Measurements from ENCODE around the gene TMEM266. TPM values are rescaled to one million over a fixed set of nuclear protein-coding genes. Genes with fewer than 3 reads are reported as not detected.
A peak's percentile ranks its signal among the peaks of the same experiment; 100 is the strongest.

TMEM266 gene
- polyA plus RNA-seq, 1 experiment: not detected

DNA sequence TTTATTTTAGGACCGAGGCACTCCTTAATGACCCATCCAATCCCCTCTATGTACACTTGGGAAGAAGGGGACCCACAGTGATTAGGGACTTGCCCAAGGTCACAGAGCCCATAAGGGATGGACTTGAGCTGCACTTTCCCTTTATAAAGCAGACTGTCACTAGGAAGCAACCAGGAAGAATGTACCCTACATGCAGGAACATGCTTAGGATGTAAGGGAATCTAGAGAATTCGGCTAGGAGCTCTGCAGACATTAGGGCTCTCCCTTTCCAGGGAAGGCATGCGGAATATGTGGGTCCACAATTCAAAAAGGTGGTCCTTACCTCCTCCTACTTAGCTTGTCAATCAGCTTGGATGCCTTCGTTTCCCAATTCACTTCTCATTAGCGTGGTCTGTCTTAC lies 78.7 kb downstream of the TMEM266 start:
- H3K9me3 ChIP-seq (ENCODE audit: control insufficient read depth, insufficient read depth, low read length): no peaks in the 10 kb centered on the region
- no peak for DNase-seq (ENCODE audit: low read depth, low spot score)
- H3K4me3 ChIP-seq (ENCODE audit: low read depth, low read length): no peak overlapping the region
- TF ChIP-seq, protein P1, sequence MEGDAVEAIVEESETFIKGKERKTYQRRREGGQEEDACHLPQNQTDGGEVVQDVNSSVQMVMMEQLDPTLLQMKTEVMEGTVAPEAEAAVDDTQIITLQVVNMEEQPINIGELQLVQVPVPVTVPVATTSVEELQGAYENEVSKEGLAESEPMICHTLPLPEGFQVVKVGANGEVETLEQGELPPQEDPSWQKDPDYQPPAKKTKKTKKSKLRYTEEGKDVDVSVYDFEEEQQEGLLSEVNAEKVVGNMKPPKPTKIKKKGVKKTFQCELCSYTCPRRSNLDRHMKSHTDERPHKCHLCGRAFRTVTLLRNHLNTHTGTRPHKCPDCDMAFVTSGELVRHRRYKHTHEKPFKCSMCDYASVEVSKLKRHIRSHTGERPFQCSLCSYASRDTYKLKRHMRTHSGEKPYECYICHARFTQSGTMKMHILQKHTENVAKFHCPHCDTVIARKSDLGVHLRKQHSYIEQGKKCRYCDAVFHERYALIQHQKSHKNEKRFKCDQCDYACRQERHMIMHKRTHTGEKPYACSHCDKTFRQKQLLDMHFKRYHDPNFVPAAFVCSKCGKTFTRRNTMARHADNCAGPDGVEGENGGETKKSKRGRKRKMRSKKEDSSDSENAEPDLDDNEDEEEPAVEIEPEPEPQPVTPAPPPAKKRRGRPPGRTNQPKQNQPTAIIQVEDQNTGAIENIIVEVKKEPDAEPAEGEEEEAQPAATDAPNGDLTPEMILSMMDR (IDR thresholded peaks at IDR 0.05; ENCODE audit: low read depth, low read length): no peak
- ChIA-PET POLR2A (interaction anchor here (1.0 to 2.0 kb wide), 2 partner anchors 10 to 12 kb away, joined by 3 to 6 read pairs; no protein-coding TSS in a partner anchor), CTCF (interaction anchor here (0.6 to 5.6 kb wide), 13 partner anchors 11 to 728 kb away, joined by 3 to 167 read pairs (median 5); partner anchors contain the start of gene TMEM266)
- H3K27ac ChIP-seq (ENCODE audit: low read depth, low read length): no peak overlapping the region
- peaks cover 30% of the 10 kb centered on the region for H3K27me3 ChIP-seq (ENCODE audit: control insufficient read depth, insufficient read depth, low read length)

DNA sequence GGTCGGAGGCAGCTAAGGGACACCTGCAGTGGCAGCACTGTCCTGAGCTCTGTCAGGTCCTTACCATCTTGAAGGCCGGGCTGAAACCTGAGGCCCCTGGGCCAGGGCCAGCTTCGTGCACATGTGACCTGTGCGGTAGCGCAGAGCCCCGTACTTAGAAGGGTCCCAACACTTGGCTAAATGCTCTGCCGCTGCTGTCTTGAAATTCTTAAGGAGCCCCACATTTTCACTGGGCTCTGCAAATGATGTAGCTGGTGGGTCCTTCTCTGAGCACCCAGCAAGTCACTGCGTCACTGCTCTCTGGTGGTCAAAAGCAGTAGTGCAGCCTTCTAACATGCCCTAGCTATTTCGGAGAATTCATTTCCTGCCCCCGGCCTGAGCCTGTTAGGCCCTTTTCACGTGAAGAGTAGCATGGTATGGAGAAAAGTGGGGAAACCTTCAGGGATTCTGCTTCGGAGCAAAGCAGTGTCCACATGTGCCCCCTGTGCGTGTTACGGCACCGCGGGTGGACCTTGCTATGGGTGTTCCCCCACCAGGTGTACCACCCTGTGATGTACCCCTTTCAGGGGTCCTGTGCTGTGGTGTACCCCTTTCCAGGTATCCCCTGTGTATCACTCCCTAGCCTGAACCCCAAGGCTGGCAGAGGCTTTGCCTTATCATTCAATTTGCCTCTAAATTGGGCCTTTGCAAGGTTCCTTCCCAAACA lies 79.7 kb downstream of the TMEM266 start:
- TF ChIP-seq, protein P1 (IDR thresholded peaks at IDR 0.05; ENCODE audit: low read depth, low read length): peak; percentile 95
- Histone ChIP-seq H3K27me3 (ENCODE audit: control insufficient read depth, insufficient read depth, low read length) (peaks cover 37% of the 10 kb centered on the region), H3K27ac (ENCODE audit: low read depth, low read length) (no peak overlapping the region), H3K4me3 (ENCODE audit: low read depth, low read length) (no peak overlapping the region), H3K9me3 (ENCODE audit: control insufficient read depth, insufficient read depth, low read length) (no peaks in the 10 kb centered on the region)
- DNase-seq (ENCODE audit: low read depth, low spot score): peak; percentile 39
- ChIA-PET CTCF (interaction anchor here (0.6 to 5.6 kb wide), 25 partner anchors 10 to 727 kb away, joined by 3 to 167 read pairs (median 4); partner anchors contain the start of gene TMEM266), POLR2A (interaction anchor here (1.0 to 2.0 kb wide), 2 partner anchors 11 kb away, joined by 3 to 6 read pairs; no protein-coding TSS in a partner anchor)

DNA sequence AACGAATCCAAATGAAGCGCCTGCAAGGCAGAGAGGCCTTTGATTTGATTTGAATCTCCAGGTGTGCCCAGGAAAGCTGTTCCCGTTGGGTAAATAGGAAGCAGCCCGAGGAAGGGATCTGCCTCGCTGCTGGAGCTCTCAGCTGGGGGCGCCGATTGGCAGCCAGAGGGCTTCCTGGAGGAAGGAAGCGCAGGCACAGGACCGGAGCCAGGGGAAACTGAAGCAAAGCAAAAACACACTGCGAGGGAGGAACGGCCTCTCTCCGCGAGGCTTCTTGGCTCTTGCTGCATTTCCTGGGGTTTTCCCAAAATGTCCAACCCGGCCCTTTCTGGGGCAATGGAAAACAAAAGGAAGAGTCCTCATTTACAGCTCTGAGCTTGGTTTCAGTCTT lies 80.3 kb downstream of the TMEM266 start:
- DNase-seq (ENCODE audit: low read depth, low spot score): no peak
- CTCF ChIA-PET: interaction anchor here (0.5 to 5.6 kb wide), 17 partner anchors 9 to 355 kb away, joined by 3 to 167 read pairs (median 4); partner anchors contain the start of gene TMEM266
- no peak overlapping the region for H3K4me3 ChIP-seq (ENCODE audit: low read depth, low read length)

DNA sequence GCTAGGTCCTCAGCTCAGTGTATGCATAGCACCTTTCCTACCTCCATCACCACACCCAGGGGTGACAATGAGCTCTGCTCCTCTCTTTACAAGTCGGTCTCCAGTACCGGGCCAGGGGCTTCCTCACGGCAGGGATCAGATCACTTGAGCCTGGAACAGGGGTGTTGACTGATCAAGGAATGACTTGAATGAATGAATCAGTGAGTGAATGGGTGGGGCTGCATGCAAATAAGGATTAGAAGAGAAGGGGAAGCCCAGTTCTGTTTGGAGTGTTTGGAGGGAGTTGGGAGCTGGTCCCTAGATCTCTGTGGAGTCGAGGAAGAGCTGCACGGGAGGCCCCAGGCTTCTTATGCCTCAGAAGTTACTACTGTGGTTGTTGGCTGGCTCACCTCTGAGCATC lies 87.0 kb downstream of the TMEM266 start:
- CTCF ChIA-PET: interaction anchor here (0.6 to 5.7 kb wide), 5 partner anchors 7 to 719 kb away, joined by 3 to 49 read pairs (median 5); partner anchors contain the start of gene TMEM266
- POLR2A ChIA-PET: no interaction called here

More for the DNA sequence above, 80.3 kb downstream of the TMEM266 start:
- TF ChIP-seq, protein P1 (IDR thresholded peaks at IDR 0.05; ENCODE audit: low read depth, low read length): no peak
- peaks cover 40% of the 10 kb centered on the region for H3K27me3 ChIP-seq (ENCODE audit: control insufficient read depth, insufficient read depth, low read length)
- no peaks in the 10 kb centered on the region for H3K9me3 ChIP-seq (ENCODE audit: control insufficient read depth, insufficient read depth, low read length)
- POLR2A ChIA-PET: interaction anchor here (2.0 kb wide), 1 partner anchor 11 kb away, joined by 6 read pairs; no protein-coding TSS in a partner anchor
- H3K27ac ChIP-seq (ENCODE audit: low read depth, low read length): no peak overlapping the region

More for the DNA sequence above, 87.0 kb downstream of the TMEM266 start:
- Histone ChIP-seq H3K9me3 (ENCODE audit: control insufficient read depth, insufficient read depth, low read length) (no peaks in the 10 kb centered on the region), H3K27ac (ENCODE audit: low read depth, low read length) (no peak overlapping the region), H3K4me3 (ENCODE audit: low read depth, low read length) (no peak overlapping the region), H3K27me3 (ENCODE audit: control insufficient read depth, insufficient read depth, low read length) (peaks cover 39% of the 10 kb centered on the region)
- DNase-seq (ENCODE audit: low read depth, low spot score): no peak
- TF ChIP-seq, protein P1 (IDR thresholded peaks at IDR 0.05; ENCODE audit: low read depth, low read length): no peak
